Heart left ventricle (tissue), 16 donors: Measurements from ENCODE around the gene PRKAR1B. TPM values are rescaled to one million over a fixed set of nuclear protein-coding genes. Genes with fewer than 3 reads are reported as not detected.

Experiments used
- ATAC-seq, 4 donors: fragments of 200-7000 bp; cut with Tn5 transposase; one replicate each; pipeline ENCODE4 v1.9.1; 2020 to 2022; ENCODE audit warnings: moderate library complexity in 4 of 4, mild to moderate bottlenecking in 3 of 4, moderate number of reproducible peaks in 1 of 4
- DNase-seq, 5 donors: peaks; one replicate each; pipeline ENCODE4 v3.0.0-alpha.2; 2020
- H3K27ac ChIP-seq, 12 donors: fragments of 200-600 bp; sonication (generic) in 4 of 12; one replicate each; pipeline versions ENCODE4 v1.5.0 to v1.8.0; 2016 to 2022; ENCODE audit warnings: mild to moderate bottlenecking in 2 of 12
- H3K27me3 ChIP-seq, 9 donors: fragments of 200-600 bp; sonication (generic) in 2 of 9; one replicate each; pipeline versions ENCODE4 v1.5.1 to v1.8.0; 2016 to 2022; ENCODE audit warnings: mild to moderate bottlenecking in 3 of 9
- H3K36me3 ChIP-seq, 9 donors: fragments of 200-600 bp; sonication (generic) in 2 of 9; one replicate each; pipeline versions ENCODE4 v1.5.0 to v1.8.0; 2018 to 2022; ENCODE audit warnings: mild to moderate bottlenecking in 2 of 9
- H3K4me1 ChIP-seq, 12 donors: fragments of 200-600 bp; sonication (generic) in 4 of 12; one replicate each; pipeline versions ENCODE4 v1.5.0 to v1.8.0; 2016 to 2022; ENCODE audit warnings: mild to moderate bottlenecking in 3 of 12
- H3K4me3 ChIP-seq, 12 donors: fragments of 200-600 bp; sonication (generic) in 4 of 12; one replicate each; pipeline versions ENCODE4 v1.5.0 to v1.8.0; 2017 to 2022; ENCODE audit warnings: mild to moderate bottlenecking in 9 of 12, moderate library complexity in 4 of 12
- H3K9me3 ChIP-seq, 12 donors: fragments of 200-600 bp; sonication (generic) in 4 of 12; one replicate each; pipeline versions ENCODE4 v1.5.0 to v1.8.0; 2016 to 2022; ENCODE audit warnings: mild to moderate bottlenecking in 1 of 12
- CTCF ChIP-seq, 12 donors: fragments of 200-600 bp; sonication (generic) in 4 of 12; IDR thresholded peaks; one replicate each; pipeline versions ENCODE4 v1.5.0 to v1.8.0; 2018 to 2022; ENCODE audit warnings: antibody characterized with exemption in 12 of 12, mild to moderate bottlenecking in 5 of 12
- POLR2A ChIP-seq, 2 donors: fragments of 450-650 bp; IDR thresholded peaks; one replicate each; pipeline ENCODE4 v1.6.1; 2017; ENCODE audit warnings: antibody characterized with exemption in 2 of 2, mild to moderate bottlenecking in 2 of 2, moderate library complexity in 2 of 2
- WGBS, 4 donors: extraction: QIAGEN DNeasy Blood & Tissue Kit in 2 of 4; methylation state at CpG; one replicate each; pipeline versions ENCODE4 v1.1.5 to v1.1.7; 2013 to 2018; 5-methylcytosine and 5-hydroxymethylcytosine counted together
- intact Hi-C, 10 donors: fragments of 100-400 bp; cut with DNase I; formaldehyde crosslinking; loops; one replicate each; pipeline versions ENCODE4 v1.11.1 to v1.14.2; 2022
- polyA plus RNA-seq, 2 donors: library from polyadenylated mRNA; stranded (reverse); fragments of 200-250 nt; gene quantifications; one replicate each; pipeline ENCODE4 v1.2.3, GENCODE V29; 2013
- total RNA-seq, 9 donors: library from RNA; depleted of rRNA in 2 of 9; stranded (reverse); fragments of >200 nt in 2 of 9; fragmentation: NEBNext Ultra II Directional in 3 of 9; extraction: Animal tissue kit (Norgen Biotek cat#: 25700) in 3 of 9; gene quantifications; one replicate each; pipeline versions ENCODE4 v1.1.0 to v1.2.4, GENCODE V29; 2016 to 2023
- donor health status: ischemic (EF 13 %, LVEDD 7.1; RV severe dilation, severe dysfunction).
- donor health status: healthy with polysubstance abuse.
- donor health status: DM: no; HTN: yes; CAD: no.
- donor health status: DM: no; HTN: no; CAD: no.
- donor health status: ischemic (EF 25% LVEDD 6.9; RV normal size, moderate dysfunction).
- donor health status: ischemic (EF 25% LVEDD 5.7; RV mildly dilated, moderate dysfunction).
- donor health status: healthy.
- donor health status: DM: yes; HTN: yes; CAD: no.
- donor health status: ischemic (EF 35%, LVEDD 5.7; RV mildly dilated, moderate dysfunction).
- donor health status: nonischemic (EF 11% LVEDD 7.7; RV severe dilation, severe dysfunction).
- donor health status: DM: yes; HTN: yes; CAD: no.
- donor health status: PGD.
- donor health status: ischemic (EF 29% LVEDD 5.4; RV normal size, mild dysfunction).
- donor health status: nonischemic (EF 23%, LVEDD 6.1; RV moderate dilation, normal function).

The PRKAR1B gene
- total and polyA plus RNA-seq, 11 donors = 4.1 to 22.2 (median 17.9) TPM

DNA sequence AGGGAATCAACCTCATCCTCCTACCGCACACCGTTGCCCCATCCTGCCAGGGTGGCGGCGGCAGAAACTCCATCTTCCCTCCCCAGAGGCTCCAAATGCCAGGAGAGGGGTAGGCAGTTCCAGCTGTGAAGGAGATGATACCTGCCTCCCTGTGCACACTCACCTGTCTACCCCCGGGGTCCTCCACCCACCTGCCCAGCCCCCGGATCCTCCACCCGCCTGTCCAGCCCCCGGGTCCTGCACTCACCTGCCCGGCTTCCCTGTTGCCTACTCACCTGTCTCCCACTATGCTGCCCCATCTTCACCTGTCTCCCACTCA is 14.0 kb downstream of the PRKAR1B start:
- peaks cover 0 to 3% (median 0%) of the 10 kb centered on the region in 12 donors for H3K9me3 ChIP-seq
- intact Hi-C loops = loop anchor here in 3 of 10 donors (5.0 kb wide), 2 partner anchors 36 to 46 kb away; no protein-coding TSS in a partner anchor
- DNase-seq = no peak
- no peaks in the 10 kb centered on the region for H3K36me3 ChIP-seq
- H3K4me1 ChIP-seq = peaks cover 0 to 18% (median 0%) of the 10 kb centered on the region in 12 donors
- WGBS, 4 donors = 89 to 97% (median 92%) methylated on average over 9 of the region's 9 CpGs
- H3K27me3 ChIP-seq = no peaks in the 10 kb centered on the region
- peak in 1 of 4 donors; percentile 13 for ATAC-seq
- no peak overlapping the region for H3K4me3 ChIP-seq
- TF ChIP-seq POLR2A (IDR thresholded peaks at IDR 0.05) (no peak), CTCF (IDR thresholded peaks at IDR 0.05) (no peak)
- H3K27ac ChIP-seq = no peak overlapping the region

- WGBS, 4 donors = 14 to 57% (median 21%) methylated on average over 14 to 71 of the region's 74 CpGs
- DNase-seq = peak in 1 of 5 donors; percentile 15
- TF ChIP-seq POLR2A (IDR thresholded peaks at IDR 0.05) = no peak
- no peak for TF ChIP-seq CTCF (IDR thresholded peaks at IDR 0.05)
- intact Hi-C loops = loop anchor here in 3 of 10 donors (5.0 kb wide), 2 partner anchors 35 to 45 kb away; no protein-coding TSS in a partner anchor
- peak overlapping the region; percentile 39 to 78 (median 62) for H3K4me3 ChIP-seq
- no peaks in the 10 kb centered on the region for H3K27me3 ChIP-seq
- no peaks in the 10 kb centered on the region for H3K9me3 ChIP-seq
- no peaks in the 10 kb centered on the region for H3K36me3 ChIP-seq
- peak overlapping the region in 3 of 12 donors; percentile 52 to 61 (median 59) for H3K27ac ChIP-seq
- no peak for ATAC-seq
- H3K4me1 ChIP-seq = peaks cover 0 to 18% (median 0%) of the 10 kb centered on the region in 12 donors
Measured at GRCh38 chr7:712381-713138, 14.5 kb downstream of the PRKAR1B start.

GRCh38 chr7:711922-712380 is 15.1 kb downstream of the PRKAR1B start:
- Histone ChIP-seq H3K27me3 (no peaks in the 10 kb centered on the region), H3K36me3 (no peaks in the 10 kb centered on the region), H3K4me3 (peak overlapping the region; percentile 39 to 78 (median 62)), H3K4me1 (peaks cover 0 to 18% (median 0%) of the 10 kb centered on the region in 12 donors), H3K9me3 (no peaks in the 10 kb centered on the region), H3K27ac (peak overlapping the region in 7 of 12 donors; percentile 34 to 61 (median 43))
- no peak for TF ChIP-seq CTCF (IDR thresholded peaks at IDR 0.05)
- TF ChIP-seq POLR2A (IDR thresholded peaks at IDR 0.05) = no peak
- ATAC-seq (peak in 1 of 4 donors; percentile 25), DNase-seq (peak in 1 of 5 donors; percentile 15)
- intact Hi-C loops = loop anchor here in 3 of 10 donors (5.0 kb wide), 2 partner anchors 35 to 45 kb away; no protein-coding TSS in a partner anchor
- 3 to 10% (median 5%) methylated on average over 15 to 44 of the region's 44 CpGs for WGBS, 4 donors
